Neural cell (in vitro differentiated cells): ENCODE measurements around the gene MPPED2. TPM values are rescaled to one million over a fixed set of nuclear protein-coding genes. Genes with fewer than 3 reads are reported as not detected.

ENCODE experiments used
- H2AFZ ChIP-seq: fragments of 200-600, 300-800 bp; sonication (generic), shearing (Covaris generic); 2 replicates; pipeline ENCODE4 v1.6.0; 2014; ENCODE audit warnings: low read depth, mild to moderate bottlenecking, antibody characterized with exemption, low read length, moderate library complexity
- H3F3A ChIP-seq: fragments of 200-600 bp; shearing (Covaris generic); 2 replicates; pipeline ENCODE4 v1.6.1; 2016; ENCODE audit warnings: mild to moderate bottlenecking, moderate library complexity, mixed read lengths, antibody characterized with exemption, low read length; ENCODE audit not compliant: insufficient read depth, poor library complexity, severe bottlenecking
- H3K27ac ChIP-seq: fragments of 200-600, 300-800 bp; sonication (generic), shearing (Covaris generic); 2 replicates; pipeline ENCODE4 v1.5.1; 2014; ENCODE audit warnings: mild to moderate bottlenecking, low read length, moderate library complexity
- H3K27me3 ChIP-seq: fragments of 300-800, 200-600 bp; sonication (generic), shearing (Covaris generic); 2 replicates; pipeline ENCODE4 v1.6.0; 2014; ENCODE audit warnings: mild to moderate bottlenecking, low read depth, low read length, moderate library complexity; ENCODE audit not compliant: insufficient read depth
- H3K36me3 ChIP-seq: fragments of 300-800, 200-600 bp; sonication (generic), shearing (Covaris generic); 2 replicates; pipeline ENCODE4 v1.5.1; 2014; ENCODE audit warnings: mild to moderate bottlenecking, antibody characterized with exemption, low read length, moderate library complexity; ENCODE audit not compliant: insufficient read depth
- H3K4me2 ChIP-seq: fragments of 300-800, 200-600 bp; sonication (generic), shearing (Covaris generic); 2 replicates; pipeline ENCODE4 v1.6.0; 2014; ENCODE audit warnings: mild to moderate bottlenecking, low read length
- H3K4me3 ChIP-seq: fragments of 300-800, 200-600 bp; sonication (generic), shearing (Covaris generic); 2 replicates; pipeline ENCODE4 v1.5.1; 2014; ENCODE audit warnings: mild to moderate bottlenecking, low read length, moderate library complexity
- H3K79me2 ChIP-seq: fragments of 200-600 bp; shearing (Covaris generic); replicated peaks from 2 replicates; pipeline ENCODE4 v1.6.0; 2014; ENCODE audit warnings: mild to moderate bottlenecking, low read length, moderate library complexity; ENCODE audit not compliant: insufficient read depth
- H3K9ac ChIP-seq: fragments of 300-800, 200-600 bp; sonication (generic), shearing (Covaris generic); 2 replicates; pipeline ENCODE4 v1.6.1; 2016; ENCODE audit warnings: mild to moderate bottlenecking, low read length, mixed read lengths
- H3K9me2 ChIP-seq: fragments of 200-600 bp; shearing (Covaris generic); 2 replicates; pipeline ENCODE4 v1.6.1; 2016; ENCODE audit warnings: mild to moderate bottlenecking, low read length, mixed read lengths; ENCODE audit not compliant: insufficient read depth
- H3K9me3 ChIP-seq: fragments of 200-600, 300-800 bp; sonication (generic), shearing (Covaris generic); 2 replicates; pipeline ENCODE4 v1.6.1; 2016; ENCODE audit warnings: mild to moderate bottlenecking, mixed run types, low read length, moderate library complexity, mixed read lengths
- H4K20me1 ChIP-seq: fragments of 200-600 bp; shearing (Covaris generic); 2 replicates; pipeline ENCODE4 v1.6.1; 2016; ENCODE audit warnings: mild to moderate bottlenecking, mixed run types; ENCODE audit not compliant: insufficient read depth
- EP300 ChIP-seq: fragments of 450-650 bp; conservative IDR thresholded peaks from 2 replicates; pipeline ENCODE4 v1.6.1; 2014; ENCODE audit warnings: antibody characterized with exemption, mild to moderate bottlenecking, moderate library complexity; ENCODE audit not compliant: poor library complexity, severe bottlenecking
- EZH2 ChIP-seq: fragments of 200-600, 300-800 bp; shearing (Covaris generic), sonication (generic); IDR thresholded peaks from 2 replicates; pipeline ENCODE4 v1.6.1; 2014; ENCODE audit warnings: antibody characterized with exemption, low read length, borderline replicate concordance, mild to moderate bottlenecking; ENCODE audit not compliant: insufficient read depth, poor library complexity, severe bottlenecking
- MXI1 ChIP-seq: fragments of 450-650 bp; conservative IDR thresholded peaks from 2 replicates; pipeline ENCODE4 v1.6.1; 2014; ENCODE audit warnings: antibody characterized with exemption, mild to moderate bottlenecking; ENCODE audit not compliant: poor library complexity, severe bottlenecking
- POLR2AphosphoS5 ChIP-seq: IDR thresholded peaks from 2 replicates; pipeline ENCODE4 v1.6.1; 2012
- RAD21 ChIP-seq: fragments of 450-650 bp; conservative IDR thresholded peaks from 2 replicates; pipeline ENCODE4 v1.6.1; 2014; ENCODE audit warnings: antibody characterized with exemption, mild to moderate bottlenecking, moderate library complexity
- SMC3 ChIP-seq: fragments of 450-650 bp; conservative IDR thresholded peaks from 2 replicates; pipeline ENCODE4 v1.6.1; 2014; ENCODE audit warnings: antibody characterized with exemption, mild to moderate bottlenecking, moderate library complexity; ENCODE audit not compliant: poor library complexity
- TAF1 ChIP-seq: IDR thresholded peaks from 2 replicates; pipeline ENCODE4 v1.6.1; 2012; ENCODE audit warnings: low read depth
- polyA plus RNA-seq: library from polyadenylated mRNA; depleted of rRNA; stranded (reverse); fragments of >200 nt; gene quantifications from 2 replicates; pipeline ENCODE4 v1.2.3, GENCODE V29; 2014
- TF ChIP-seq, protein P1 (sequence below): IDR thresholded peaks from 2 replicates; pipeline ENCODE4 v1.6.1; 2012; ENCODE audit warnings: borderline replicate concordance
- TF ChIP-seq, protein P2 (sequence below): fragments of 450-650 bp; IDR thresholded peaks from 2 replicates; pipeline ENCODE4 v1.5.1; 2014; ENCODE audit warnings: antibody characterized with exemption, mild to moderate bottlenecking, moderate library complexity; ENCODE audit not compliant: poor library complexity, severe bottlenecking

MPPED2 gene
- polyA plus RNA-seq, 1 donor from 2014 or later, result 99.7 TPM

DNA sequence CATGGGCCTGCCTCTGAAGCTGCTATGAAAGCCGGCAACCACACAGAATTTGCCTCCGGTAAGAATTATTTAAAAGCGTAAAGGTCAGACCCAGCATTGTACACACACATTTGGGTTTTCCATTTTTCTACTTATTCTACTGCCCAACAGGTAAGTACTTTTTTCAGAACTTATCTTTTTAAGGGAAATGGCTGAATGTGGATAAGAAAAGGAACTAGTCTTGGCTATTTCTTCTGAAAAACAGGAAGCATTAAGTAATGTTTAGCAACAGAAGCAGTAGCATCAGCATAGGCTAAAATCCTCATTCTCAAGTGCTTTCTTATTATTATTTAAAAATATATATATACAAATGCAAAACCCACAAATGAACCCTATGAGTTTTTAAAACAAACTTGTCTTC, 103.1 kb downstream of the MPPED2 start:
- Histone ChIP-seq H3K79me2 (peaks cover 19% of the 10 kb centered on the region), H3F3A (no peaks in the 10 kb centered on the region), H3K27ac (no peak overlapping the region), H3K4me2 (no peak overlapping the region), H3K27me3 (no peaks in the 10 kb centered on the region), H4K20me1 (no peaks in the 10 kb centered on the region), H3K9ac (no peak overlapping the region), H3K9me3 (no peaks in the 10 kb centered on the region), H2AFZ (no peak overlapping the region), H3K4me3 (no peak overlapping the region), H3K9me2 (no peaks in the 10 kb centered on the region), H3K36me3 (peaks cover 4% of the 10 kb centered on the region)
- no peak for TF ChIP-seq SMC3
- TF ChIP-seq, protein P1, sequence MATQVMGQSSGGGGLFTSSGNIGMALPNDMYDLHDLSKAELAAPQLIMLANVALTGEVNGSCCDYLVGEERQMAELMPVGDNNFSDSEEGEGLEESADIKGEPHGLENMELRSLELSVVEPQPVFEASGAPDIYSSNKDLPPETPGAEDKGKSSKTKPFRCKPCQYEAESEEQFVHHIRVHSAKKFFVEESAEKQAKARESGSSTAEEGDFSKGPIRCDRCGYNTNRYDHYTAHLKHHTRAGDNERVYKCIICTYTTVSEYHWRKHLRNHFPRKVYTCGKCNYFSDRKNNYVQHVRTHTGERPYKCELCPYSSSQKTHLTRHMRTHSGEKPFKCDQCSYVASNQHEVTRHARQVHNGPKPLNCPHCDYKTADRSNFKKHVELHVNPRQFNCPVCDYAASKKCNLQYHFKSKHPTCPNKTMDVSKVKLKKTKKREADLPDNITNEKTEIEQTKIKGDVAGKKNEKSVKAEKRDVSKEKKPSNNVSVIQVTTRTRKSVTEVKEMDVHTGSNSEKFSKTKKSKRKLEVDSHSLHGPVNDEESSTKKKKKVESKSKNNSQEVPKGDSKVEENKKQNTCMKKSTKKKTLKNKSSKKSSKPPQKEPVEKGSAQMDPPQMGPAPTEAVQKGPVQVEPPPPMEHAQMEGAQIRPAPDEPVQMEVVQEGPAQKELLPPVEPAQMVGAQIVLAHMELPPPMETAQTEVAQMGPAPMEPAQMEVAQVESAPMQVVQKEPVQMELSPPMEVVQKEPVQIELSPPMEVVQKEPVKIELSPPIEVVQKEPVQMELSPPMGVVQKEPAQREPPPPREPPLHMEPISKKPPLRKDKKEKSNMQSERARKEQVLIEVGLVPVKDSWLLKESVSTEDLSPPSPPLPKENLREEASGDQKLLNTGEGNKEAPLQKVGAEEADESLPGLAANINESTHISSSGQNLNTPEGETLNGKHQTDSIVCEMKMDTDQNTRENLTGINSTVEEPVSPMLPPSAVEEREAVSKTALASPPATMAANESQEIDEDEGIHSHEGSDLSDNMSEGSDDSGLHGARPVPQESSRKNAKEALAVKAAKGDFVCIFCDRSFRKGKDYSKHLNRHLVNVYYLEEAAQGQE, result no peak

DNA sequence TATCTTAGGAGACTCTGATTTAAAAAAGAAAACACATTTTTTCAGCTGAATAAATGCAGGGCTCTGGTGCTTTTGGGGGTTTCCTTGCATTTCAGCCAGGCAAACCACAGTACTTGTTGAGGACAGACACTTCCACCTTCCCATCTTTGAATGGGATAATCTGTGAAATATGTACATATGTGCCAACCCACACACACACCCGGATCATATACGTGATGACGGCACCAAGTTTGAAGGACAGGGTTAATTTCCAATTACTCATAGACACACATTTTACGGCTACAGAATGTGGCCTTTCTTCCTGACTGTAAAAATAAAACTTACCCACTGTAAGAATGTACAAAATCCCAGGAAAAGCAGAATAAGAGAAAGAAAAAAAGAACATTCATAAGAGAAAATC, 104.4 kb downstream of the MPPED2 start:
- no peak overlapping the region for H3K27ac ChIP-seq
- H3K4me3 ChIP-seq, result no peak overlapping the region
- no peaks in the 10 kb centered on the region for H3K9me2 ChIP-seq
- TF ChIP-seq MXI1, result no peak
- no peak overlapping the region for H2AFZ ChIP-seq
- no peaks in the 10 kb centered on the region for H3K27me3 ChIP-seq
- peak overlapping the region; percentile 2 for H3K9ac ChIP-seq
- H3K36me3 ChIP-seq, result peaks cover under 1% of the 10 kb centered on the region
- H3K9me3 ChIP-seq, result no peaks in the 10 kb centered on the region
- peaks cover 12% of the 10 kb centered on the region for H3K79me2 ChIP-seq
- H3F3A ChIP-seq, result no peaks in the 10 kb centered on the region
- H4K20me1 ChIP-seq, result no peaks in the 10 kb centered on the region
- H3K4me2 ChIP-seq, result no peak overlapping the region

DNA sequence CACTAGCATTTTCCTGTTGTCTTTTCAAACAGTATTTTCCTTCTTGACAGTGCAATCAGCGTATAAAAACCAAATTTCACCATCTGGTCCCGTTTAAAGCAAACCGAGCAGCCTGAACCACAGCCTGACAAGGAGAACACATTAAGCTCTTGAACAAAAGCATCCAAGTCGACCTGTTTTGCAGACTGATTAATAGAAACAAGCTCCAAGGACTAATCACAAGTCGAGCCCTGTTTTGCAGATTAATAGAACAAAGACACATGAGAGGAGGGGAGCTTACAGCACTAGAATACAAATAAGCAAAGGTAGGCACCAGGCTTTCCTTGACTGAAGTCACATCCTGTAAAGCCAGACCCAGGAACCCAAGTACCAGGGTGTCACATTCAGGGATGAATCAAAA, 104.8 kb downstream of the MPPED2 start:
- no peak for TF ChIP-seq EP300
- no peak for TF ChIP-seq EZH2
- no peak for TF ChIP-seq POLR2AphosphoS5
- TF ChIP-seq SMC3, result no peak
- no peak for TF ChIP-seq MXI1
- TF ChIP-seq, protein P1, result no peak
- no peak for TF ChIP-seq TAF1
- no peak for TF ChIP-seq RAD21
- TF ChIP-seq, protein P2, sequence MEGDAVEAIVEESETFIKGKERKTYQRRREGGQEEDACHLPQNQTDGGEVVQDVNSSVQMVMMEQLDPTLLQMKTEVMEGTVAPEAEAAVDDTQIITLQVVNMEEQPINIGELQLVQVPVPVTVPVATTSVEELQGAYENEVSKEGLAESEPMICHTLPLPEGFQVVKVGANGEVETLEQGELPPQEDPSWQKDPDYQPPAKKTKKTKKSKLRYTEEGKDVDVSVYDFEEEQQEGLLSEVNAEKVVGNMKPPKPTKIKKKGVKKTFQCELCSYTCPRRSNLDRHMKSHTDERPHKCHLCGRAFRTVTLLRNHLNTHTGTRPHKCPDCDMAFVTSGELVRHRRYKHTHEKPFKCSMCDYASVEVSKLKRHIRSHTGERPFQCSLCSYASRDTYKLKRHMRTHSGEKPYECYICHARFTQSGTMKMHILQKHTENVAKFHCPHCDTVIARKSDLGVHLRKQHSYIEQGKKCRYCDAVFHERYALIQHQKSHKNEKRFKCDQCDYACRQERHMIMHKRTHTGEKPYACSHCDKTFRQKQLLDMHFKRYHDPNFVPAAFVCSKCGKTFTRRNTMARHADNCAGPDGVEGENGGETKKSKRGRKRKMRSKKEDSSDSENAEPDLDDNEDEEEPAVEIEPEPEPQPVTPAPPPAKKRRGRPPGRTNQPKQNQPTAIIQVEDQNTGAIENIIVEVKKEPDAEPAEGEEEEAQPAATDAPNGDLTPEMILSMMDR, result no peak
- Histone ChIP-seq H3K27ac (no peak overlapping the region), H3K9me3 (no peaks in the 10 kb centered on the region), H3K27me3 (no peaks in the 10 kb centered on the region), H3K9me2 (no peaks in the 10 kb centered on the region), H3F3A (no peaks in the 10 kb centered on the region), H3K79me2 (peaks cover 16% of the 10 kb centered on the region), H3K36me3 (no peaks in the 10 kb centered on the region), H4K20me1 (no peaks in the 10 kb centered on the region), H3K4me3 (no peak overlapping the region), H2AFZ (no peak overlapping the region), H3K4me2 (no peak overlapping the region), H3K9ac (peak overlapping the region; percentile 2)
